Measurements from ENCODE around the gene FHOD3.

The FHOD3 gene

GRCh38 chr18:36415625-36416024 is 118.1 kb downstream of the FHOD3 start:
- no peak for DNase-seq (ENCODE audit: low spot score)
- TF ChIP-seq CTCF (IDR thresholded peaks at IDR 0.05; ENCODE audit: extremely low read depth, missing control alignments): no peak

- DNase-seq (ENCODE audit: low spot score): no peak
- no peak for TF ChIP-seq CTCF (IDR thresholded peaks at IDR 0.05; ENCODE audit: extremely low read depth, missing control alignments)
Measured at GRCh38 chr18:36419188-36419899, 121.8 kb downstream of the FHOD3 start.

DNA sequence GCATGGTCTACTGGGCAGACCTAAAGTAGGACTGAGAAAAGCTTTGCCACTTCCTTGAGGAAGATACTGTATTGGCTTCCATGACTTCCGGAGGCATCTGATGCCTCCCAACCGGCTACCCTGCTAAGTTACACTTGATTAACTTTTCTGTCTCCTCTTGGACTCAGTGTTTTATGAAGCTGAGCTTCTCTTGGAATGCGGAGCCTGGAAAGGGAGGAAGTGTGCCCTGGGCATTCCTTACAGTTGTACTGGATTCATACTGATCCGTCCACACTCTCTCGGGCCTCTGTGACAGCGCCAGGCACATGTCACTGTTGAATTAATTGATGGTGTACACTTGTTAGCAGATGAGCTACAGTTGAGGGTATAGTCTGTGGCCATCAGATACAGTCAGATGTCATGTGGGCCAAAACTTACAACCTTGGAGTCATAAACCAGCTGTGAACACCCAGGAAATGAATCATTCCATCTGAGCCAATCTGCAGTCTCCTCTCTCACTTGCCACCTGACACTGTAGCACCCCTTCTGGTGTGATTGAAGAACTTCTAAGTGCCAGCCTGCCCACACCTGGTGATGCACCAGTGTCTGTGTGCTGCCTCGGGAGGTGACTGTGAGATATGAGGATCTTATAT is 122.5 kb downstream of the FHOD3 start:
- no peak for DNase-seq (ENCODE audit: low spot score)
- TF ChIP-seq CTCF (IDR thresholded peaks at IDR 0.05; ENCODE audit: extremely low read depth, missing control alignments): no peak

DNA sequence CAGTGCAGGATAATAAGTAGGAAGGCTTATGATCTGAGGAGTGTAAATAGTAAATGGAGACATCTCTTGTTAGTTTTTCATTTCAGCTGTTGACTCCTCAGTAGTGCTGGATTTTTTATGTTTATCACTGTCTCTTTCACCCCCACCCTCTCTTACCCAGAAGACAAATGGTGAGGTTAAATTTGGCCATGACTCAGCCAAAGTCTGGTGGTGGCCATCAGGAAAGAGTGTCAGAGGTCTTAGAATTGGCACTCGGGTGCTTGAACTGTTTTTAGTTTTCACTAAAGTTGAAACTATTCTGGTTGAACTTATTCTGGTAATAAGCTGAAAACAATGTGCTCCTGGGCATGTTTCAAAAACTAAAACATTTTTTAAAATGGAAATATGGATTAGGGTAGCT is 123.3 kb downstream of the FHOD3 start:
- TF ChIP-seq CTCF (IDR thresholded peaks at IDR 0.05; ENCODE audit: extremely low read depth, missing control alignments): no peak
- no peak for DNase-seq (ENCODE audit: low spot score)

- no peak for TF ChIP-seq CTCF (IDR thresholded peaks at IDR 0.05; ENCODE audit: extremely low read depth, missing control alignments)
- DNase-seq (ENCODE audit: low spot score): no peak
Measured at GRCh38 chr18:36424741-36425142, 127.2 kb downstream of the FHOD3 start.

GRCh38 chr18:36427369-36427768 is 129.9 kb downstream of the FHOD3 start:
- no peak for TF ChIP-seq CTCF (IDR thresholded peaks at IDR 0.05; ENCODE audit: extremely low read depth, missing control alignments)
- DNase-seq (ENCODE audit: low spot score): no peak

DNA sequence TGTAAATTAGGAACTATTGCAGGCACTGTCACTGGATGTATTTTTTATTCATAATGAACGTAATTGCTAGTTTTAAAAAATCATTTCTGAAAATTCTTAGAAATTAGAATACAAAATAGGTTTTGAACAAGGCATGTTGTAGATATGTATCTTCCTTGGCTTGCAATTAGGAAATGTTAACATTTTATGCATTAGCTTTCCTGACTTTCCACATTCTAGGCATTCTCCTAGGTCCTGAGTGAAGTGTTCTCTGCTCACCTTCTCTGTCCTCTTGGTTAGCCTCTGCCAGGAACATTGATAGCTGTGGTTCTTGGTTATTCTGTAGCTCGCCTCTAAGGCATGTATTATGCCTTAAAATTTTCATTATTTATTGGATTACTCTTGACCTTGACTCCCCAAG is 130.3 kb downstream of the FHOD3 start:
- no peak for DNase-seq (ENCODE audit: low spot score)
- TF ChIP-seq CTCF (IDR thresholded peaks at IDR 0.05; ENCODE audit: extremely low read depth, missing control alignments): no peak

All from GM20000 (cell line).